HepG2 (cell line): Measurements from ENCODE around the gene ALOXE3. TPM values are rescaled to one million over a fixed set of nuclear protein-coding genes. Genes with fewer than 3 reads are reported as not detected.

ENCODE experiments used
- ATRX ChIP-seq: sonication (generic); formaldehyde crosslinking; IDR thresholded peaks from 2 replicates; pipeline ENCODE4 v1.4.0; 2020; ENCODE audit warnings: missing genetic modification reagents, borderline replicate concordance
- CEBPB ChIP-seq: IDR thresholded peaks from 2 replicates; pipeline ENCODE4 v1.6.1; 2011; ENCODE audit warnings: low read depth, low read length, improper control_type of control experiment, borderline replicate concordance
- CSRNP1 ChIP-seq: sonication (generic); formaldehyde crosslinking; IDR thresholded peaks from 2 replicates; pipeline ENCODE4 v1.8.1; 2023; ENCODE audit warnings: mild to moderate bottlenecking, missing genetic modification reagents
- DRAP1 ChIP-seq: IDR thresholded peaks from 2 replicates; pipeline ENCODE4 v1.6.1; 2016; ENCODE audit warnings: missing genetic modification reagents, missing compliant biosample characterization
- EEA1 ChIP-seq: sonication (generic); formaldehyde crosslinking; IDR thresholded peaks from 2 replicates; pipeline ENCODE4 v1.5.1; 2020; ENCODE audit warnings: mild to moderate bottlenecking, missing genetic modification reagents, borderline replicate concordance
- GABPB1 ChIP-seq: IDR thresholded peaks from 2 replicates; pipeline ENCODE4 v1.6.1; 2016; ENCODE audit warnings: mild to moderate bottlenecking, missing genetic modification reagents, moderate library complexity, missing compliant biosample characterization
- GLI4 ChIP-seq: sonication (generic); formaldehyde crosslinking; IDR thresholded peaks from 2 replicates; pipeline ENCODE4 v1.5.1; 2020; ENCODE audit warnings: missing genetic modification reagents, mild to moderate bottlenecking, moderate library complexity, borderline replicate concordance
- GMEB1 ChIP-seq: sonication (generic); formaldehyde crosslinking; IDR thresholded peaks from 2 replicates; pipeline ENCODE4 v1.5.1; 2020; ENCODE audit warnings: missing genetic modification reagents, mild to moderate bottlenecking, borderline replicate concordance
- HES4 ChIP-seq: sonication (generic); formaldehyde crosslinking; IDR thresholded peaks from 2 replicates; pipeline ENCODE4 v1.9.0; 2021; ENCODE audit warnings: mild to moderate bottlenecking, missing genetic modification reagents, borderline replicate concordance
- HIC2 ChIP-seq: sonication (generic); formaldehyde crosslinking; IDR thresholded peaks from 2 replicates; pipeline ENCODE4 v1.9.0; 2022; ENCODE audit warnings: low read depth, missing genetic modification reagents
- ISL2 ChIP-seq: sonication (generic); formaldehyde crosslinking; IDR thresholded peaks from 2 replicates; pipeline ENCODE4 v1.5.0; 2020; ENCODE audit warnings: missing genetic modification reagents
- KAT7 ChIP-seq: IDR thresholded peaks from 2 replicates; pipeline ENCODE4 v1.6.1; 2018; ENCODE audit warnings: borderline replicate concordance, missing compliant biosample characterization
- SIX1 ChIP-seq: sonication (generic); formaldehyde crosslinking; IDR thresholded peaks from 2 replicates; pipeline ENCODE4 v1.4.0; 2020; ENCODE audit warnings: missing genetic modification reagents, borderline replicate concordance
- SPEN ChIP-seq: sonication (generic); formaldehyde crosslinking; IDR thresholded peaks from 2 replicates; pipeline ENCODE4 v1.5.1; 2020; ENCODE audit warnings: low read depth, mild to moderate bottlenecking, missing genetic modification reagents
- ZBTB33 ChIP-seq: sonication (generic); formaldehyde crosslinking; IDR thresholded peaks from 2 replicates; pipeline ENCODE4 v1.4.0; 2020; ENCODE audit warnings: missing genetic modification reagents
- ZNF274 ChIP-seq: sonication (generic); formaldehyde crosslinking; IDR thresholded peaks from 2 replicates; pipeline ENCODE4 v1.5.1; 2020; ENCODE audit warnings: mild to moderate bottlenecking, missing genetic modification reagents
- ZNF513 ChIP-seq: sonication (generic); formaldehyde crosslinking; conservative IDR thresholded peaks from 2 replicates; pipeline ENCODE4 v1.5.0; 2020; ENCODE audit warnings: missing genetic modification reagents
- ZNF660 ChIP-seq: sonication (generic); formaldehyde crosslinking; IDR thresholded peaks from 2 replicates; pipeline ENCODE4 v1.5.1; 2020; ENCODE audit warnings: mild to moderate bottlenecking, low read depth, missing genetic modification reagents, borderline replicate concordance
- ZNF777 ChIP-seq: sonication (generic); formaldehyde crosslinking; IDR thresholded peaks from 2 replicates; pipeline ENCODE4 v1.4.0; 2020; ENCODE audit warnings: missing genetic modification reagents
- polyA plus RNA-seq, 8 experiments: library from polyadenylated mRNA; depleted of rRNA in 3 of 8; stranded (reverse) in 7 of 8; unstranded in 1 of 8; fragments of >200 nt; fragmentation: Illumina TruSeq in 4 of 8; extraction: Trizol in 4 of 8; gene quantifications; 2 replicates each; pipeline versions ENCODE4 v1.2.1 to v1.2.3, GENCODE V29; 2011 to 2016; ENCODE audit warnings: low read depth in 4 of 8, missing spikeins in 1 of 8, mixed read lengths in 1 of 8; ENCODE audit not compliant: insufficient read depth in 1 of 8
- total RNA-seq, 5 experiments: library from RNA; depleted of rRNA; stranded (reverse); fragments of >200 nt; fragmentation: Illumina TruSeq; extraction: Trizol; gene quantifications; 2 replicates each; pipeline ENCODE4 v1.2.3, GENCODE V29; 2016; ENCODE audit warnings: low read depth in 1 of 5

The ALOXE3 gene
- total and polyA plus RNA-seq, 2 of the 13 experiments (the other 11 are each of a cell fraction or from before 2014, with no cell fraction given): 0.07 TPM; not detected in 1

- TF ChIP-seq ZBTB33 (peak; percentile 16; the same call in 1 of the 2 replicates), ISL2 (CRISPR knock-in tag) (peak; percentile 83), GLI4 (CRISPR knock-in tag) (no peak), KAT7 (CRISPR knock-in tag) (no peak; the same call in 1 of the 2 replicates), HIC2 (CRISPR knock-in tag) (peak; percentile 28; the same call in 1 of the 2 replicates), SIX1 (CRISPR knock-in tag) (peak; percentile 37; the same call in 1 of the 2 replicates), ZNF777 (CRISPR knock-in tag) (peak; percentile 73; the same call in 1 of the 2 replicates), HES4 (no peak), SPEN (CRISPR knock-in tag) (peak; percentile 41; the same call in 1 of the 2 replicates), ATRX (CRISPR knock-in tag) (no peak), EEA1 (CRISPR knock-in tag) (no peak), CSRNP1 (peak; percentile 55; the same call in 1 of the 2 replicates), DRAP1 (no peak), CEBPB (no peak), ZNF513 (CRISPR knock-in tag) (0 out of 2 replicates have a peak, but pooled peaks have one; percentile 84), GABPB1 (CRISPR knock-in tag) (peak; percentile 77), ZNF660 (CRISPR knock-in tag) (no peak), GMEB1 (peak; percentile 72; the same call in 1 of the 2 replicates), ZNF274 (no peak; the same call in 1 of the 2 replicates)
Measured at GRCh38 chr17:8138672-8139371, 20.5 kb upstream of the ALOXE3 start (continued).
